Activated CD4-positive, alpha-beta T cell treated with anti-CD3 and anti-CD28 coated beads for 48 hours (primary cell): Measurements from ENCODE around the gene TMEM121.

Source experiments
- DNase-seq: peaks from one replicate; pipeline ENCODE4 v3.0.0-alpha.2; 2020

Gene TMEM121

GRCh38 chr14:105525861-105526775 is at the start of gene TMEM121:
TSS of gene TMEM121 (plus strand) at chr14:105526583. CDS start at chr14:105528835, 2,252 bp downstream.
- peak; percentile 46 for DNase-seq

- no peak for DNase-seq
These were observed 49.3 kb upstream of the TMEM121 start for GRCh38 chr14:105476831-105477659.

- no peak for DNase-seq
These were observed 48.6 kb upstream of the TMEM121 start for GRCh38 chr14:105477660-105478397.

GRCh38 chr14:105478398-105479251 is 47.8 kb upstream of the TMEM121 start:
- DNase-seq: no peak

GRCh38 chr14:105479431-105480158 is 46.8 kb upstream of the TMEM121 start:
- no peak for DNase-seq

- no peak for DNase-seq
These were observed 46.1 kb upstream of the TMEM121 start for GRCh38 chr14:105480199-105480746.

GRCh38 chr14:105480807-105481801 is 45.3 kb upstream of the TMEM121 start:
- DNase-seq: peak; percentile 93

- peak; percentile 94 for DNase-seq
These were observed 44.4 kb upstream of the TMEM121 start for GRCh38 chr14:105481886-105482457.

GRCh38 chr14:105482486-105483110 is 43.8 kb upstream of the TMEM121 start:
- no peak for DNase-seq

- no peak for DNase-seq
These were observed 42.9 kb upstream of the TMEM121 start for GRCh38 chr14:105483300-105484068.

- DNase-seq: no peak
These were observed 42.0 kb upstream of the TMEM121 start for GRCh38 chr14:105484069-105484996.

GRCh38 chr14:105484997-105485393 is 41.4 kb upstream of the TMEM121 start:
- DNase-seq: no peak

- DNase-seq: peak; percentile 65
These were observed 40.6 kb upstream of the TMEM121 start for GRCh38 chr14:105485739-105486162.

- no peak for DNase-seq
These were observed 40.0 kb upstream of the TMEM121 start, which contains the start of gene CRIP1 for GRCh38 chr14:105486163-105486973. TSS of gene CRIP1 (plus strand) at chr14:105486886. CDS start at chr14:105487260, 374 bp downstream.

GRCh38 chr14:105486974-105487448 is 39.4 kb upstream of the TMEM121 start:
- peak; percentile 54 for DNase-seq
